Lower lobe of right lung (tissue), 2 donors: ENCODE results near the gene AMBRA1. TPM values are rescaled to one million over a fixed set of nuclear protein-coding genes. Genes with fewer than 3 reads are reported as not detected.

Source experiments
- ATAC-seq, 2 donors: fragments of 200-7000 bp; cut with Tn5 transposase; one replicate each; pipeline ENCODE4 v1.9.1; 2020 to 2022; ENCODE audit warnings: mild to moderate bottlenecking in 2 of 2, moderate library complexity in 2 of 2
- DNase-seq: peaks from one replicate; pipeline ENCODE4 v3.0.0-alpha.2; 2020
- H3K27ac ChIP-seq: fragments of 200-600 bp; one replicate; pipeline ENCODE4 v1.8.0; 2022
- H3K27me3 ChIP-seq: fragments of 200-600 bp; one replicate; pipeline ENCODE4 v1.8.0; 2022; ENCODE audit warnings: low read depth
- H3K36me3 ChIP-seq: fragments of 200-600 bp; one replicate; pipeline ENCODE4 v1.8.0; 2022; ENCODE audit warnings: mild to moderate bottlenecking
- H3K4me1 ChIP-seq: fragments of 200-600 bp; one replicate; pipeline ENCODE4 v1.8.0; 2022
- H3K4me3 ChIP-seq: fragments of 200-600 bp; one replicate; pipeline ENCODE4 v1.8.0; 2022; ENCODE audit warnings: mild to moderate bottlenecking
- H3K9me3 ChIP-seq: fragments of 200-600 bp; one replicate; pipeline ENCODE4 v1.8.0; 2022
- CTCF ChIP-seq: fragments of 200-600 bp; IDR thresholded peaks from one replicate; pipeline ENCODE4 v1.8.0; 2022; ENCODE audit warnings: antibody characterized with exemption, mild to moderate bottlenecking
- intact Hi-C: fragments of 100-400 bp; cut with DNase I; formaldehyde crosslinking; loops from one replicate; pipeline ENCODE4 v1.11.0; 2022
- total RNA-seq: library from RNA; stranded (reverse); fragmentation: NEBNext Ultra II Directional; extraction: Animal tissue kit (Norgen Biotek cat#: 25700); gene quantifications from one replicate; pipeline ENCODE4 v1.2.1, GENCODE V29; 2021
- donor health status: DM: no; HTN: yes; CAD: no; lungs with severe emphysema.

AMBRA1 gene
- total RNA-seq, 1 donor from 2014 or later: 39.9 TPM

GRCh38 chr11:46378296-46378695, 215.5 kb downstream of the AMBRA1 start:
- Histone ChIP-seq H3K27ac (no peak overlapping the region), H3K4me3 (no peak overlapping the region), H3K9me3 (no peaks in the 10 kb centered on the region), H3K4me1 (peaks cover 10% of the 10 kb centered on the region), H3K27me3 (no peaks in the 10 kb centered on the region), H3K36me3 (peaks cover 40% of the 10 kb centered on the region)
- intact Hi-C loops: no loop called here
- TF ChIP-seq CTCF: no peak
- no peak for DNase-seq
- no peak for ATAC-seq

DNA sequence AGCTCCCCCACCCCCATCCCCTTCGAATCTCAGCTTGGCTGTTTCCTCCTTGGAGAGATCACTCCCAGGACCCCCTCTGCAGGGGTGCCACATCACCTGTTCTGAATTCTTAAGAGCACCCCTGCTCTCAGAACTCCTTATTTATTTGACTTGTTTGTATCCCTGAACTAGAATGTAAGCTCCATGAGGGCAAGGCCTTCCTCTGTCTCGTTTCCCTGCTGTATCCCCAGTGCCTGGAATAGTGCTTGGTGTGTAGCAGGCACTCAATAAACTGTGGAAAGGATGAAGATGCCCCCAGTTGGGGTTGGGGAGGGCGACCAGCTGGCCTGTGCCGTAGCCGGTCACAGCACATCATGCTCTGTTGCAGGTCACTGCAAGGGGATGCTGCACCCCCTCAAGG, 216.0 kb downstream of the AMBRA1 start:
- no peak for ATAC-seq
- Histone ChIP-seq H3K4me1 (peaks cover 10% of the 10 kb centered on the region), H3K27ac (no peak overlapping the region), H3K36me3 (peaks cover 44% of the 10 kb centered on the region), H3K27me3 (no peaks in the 10 kb centered on the region), H3K4me3 (no peak overlapping the region), H3K9me3 (no peaks in the 10 kb centered on the region)
- TF ChIP-seq CTCF: no peak
- intact Hi-C loops: no loop called here
- DNase-seq: no peak

DNA sequence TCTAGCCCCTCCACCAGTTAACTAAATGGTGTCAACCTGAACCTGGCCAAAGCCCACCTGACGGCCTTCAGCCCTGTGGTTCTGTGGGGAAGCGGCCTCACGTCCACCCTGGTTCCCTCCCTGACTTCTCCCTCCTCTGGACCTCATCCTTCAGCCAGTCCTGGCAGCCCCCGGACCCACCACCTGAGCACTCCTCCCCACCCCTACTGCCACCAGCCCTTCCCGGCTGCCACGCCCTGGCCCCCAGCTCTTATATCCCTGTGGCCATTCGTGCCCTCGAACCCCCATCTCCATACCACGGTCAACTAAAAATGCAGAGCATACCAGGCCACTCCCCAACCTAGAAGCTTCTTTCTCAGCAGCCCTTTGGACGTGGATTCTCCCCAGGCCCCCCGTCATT, 216.5 kb downstream of the AMBRA1 start:
- Histone ChIP-seq H3K36me3 (peaks cover 50% of the 10 kb centered on the region), H3K4me1 (peaks cover 6% of the 10 kb centered on the region), H3K4me3 (no peak overlapping the region), H3K9me3 (no peaks in the 10 kb centered on the region), H3K27ac (no peak overlapping the region), H3K27me3 (no peaks in the 10 kb centered on the region)
- no peak for ATAC-seq
- no peak for DNase-seq
- intact Hi-C loops: no loop called here
- no peak for TF ChIP-seq CTCF

DNA sequence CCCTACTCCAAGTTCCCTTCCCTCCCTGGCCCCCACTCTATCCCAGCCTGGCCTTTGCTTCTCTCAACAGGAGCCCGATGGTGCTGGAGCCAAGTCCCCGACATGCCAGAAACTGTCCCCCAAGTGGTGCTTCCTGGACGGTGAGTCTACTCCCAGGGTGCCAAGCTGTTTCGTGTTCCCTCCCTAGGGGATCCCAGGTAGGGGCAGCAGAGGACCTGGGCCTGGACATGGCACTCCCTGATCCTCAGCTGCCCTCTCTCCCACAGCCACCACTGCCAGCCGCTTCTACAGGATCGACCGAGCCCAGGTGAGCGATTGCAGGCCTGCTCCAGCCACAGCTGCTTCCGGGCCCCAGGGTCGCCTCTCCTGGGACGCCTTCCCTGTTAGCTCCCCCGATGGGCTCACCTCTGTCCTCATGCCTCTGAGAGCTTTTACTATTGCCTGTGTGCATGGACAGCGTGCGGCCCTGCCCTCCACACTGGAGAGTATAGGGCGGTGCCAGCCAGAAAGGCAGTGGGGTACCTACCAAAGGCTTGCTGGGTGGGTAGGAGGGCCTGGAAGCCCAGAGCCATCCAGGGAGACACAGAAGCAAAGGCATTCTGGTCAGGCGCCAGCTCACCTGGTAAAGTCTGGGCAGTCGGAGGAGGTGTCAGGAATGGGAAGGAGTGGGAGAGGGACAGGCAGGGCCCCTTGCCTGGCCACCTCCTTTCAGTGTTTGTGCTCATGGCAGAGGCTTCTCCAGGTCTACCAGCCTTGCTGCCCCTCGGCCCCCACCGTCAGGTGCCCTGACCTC, 217.4 kb downstream of the AMBRA1 start:
- no peaks in the 10 kb centered on the region for H3K9me3 ChIP-seq
- DNase-seq (no peak), ATAC-seq (no peak)
- H3K36me3 ChIP-seq: peaks cover 58% of the 10 kb centered on the region
- no peak for TF ChIP-seq CTCF
- no peak overlapping the region for H3K27ac ChIP-seq
- H3K27me3 ChIP-seq: no peaks in the 10 kb centered on the region
- H3K4me1 ChIP-seq: no peaks in the 10 kb centered on the region
- intact Hi-C loops: no loop called here
- no peak overlapping the region for H3K4me3 ChIP-seq

DNA sequence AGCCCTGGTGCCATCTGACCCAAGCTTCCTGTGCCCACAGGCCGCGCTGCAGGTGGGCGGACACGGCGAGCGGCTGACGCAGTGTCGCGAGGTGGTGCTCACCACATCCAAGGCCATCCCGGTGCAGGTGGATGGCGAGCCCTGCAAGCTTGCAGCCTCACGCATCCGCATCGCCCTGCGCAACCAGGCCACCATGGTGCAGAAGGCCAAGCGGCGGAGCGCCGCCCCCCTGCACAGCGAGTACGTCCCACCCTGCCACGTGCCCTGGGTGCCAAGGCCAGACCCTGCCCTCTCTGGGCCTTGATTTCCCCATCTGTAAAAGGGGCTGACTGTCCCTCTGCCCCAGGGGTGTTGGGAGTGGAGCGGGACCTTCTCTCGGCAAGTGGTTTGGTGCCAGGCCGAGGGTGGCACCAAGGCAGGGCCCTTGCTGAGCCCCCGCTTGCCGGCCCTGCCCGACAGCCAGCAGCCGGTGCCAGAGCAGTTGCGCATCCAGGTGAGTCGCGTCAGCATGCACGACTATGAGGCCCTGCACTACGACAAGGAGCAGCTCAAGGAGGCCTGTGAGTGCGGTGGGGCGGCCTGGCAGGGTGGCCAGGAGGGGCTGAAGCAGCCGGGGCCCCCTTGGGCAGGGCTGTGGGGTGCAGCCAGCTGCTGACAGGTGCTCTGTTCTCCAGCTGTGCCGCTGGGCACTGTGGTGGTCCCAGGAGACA, 218.3 kb downstream of the AMBRA1 start:
- peaks cover 66% of the 10 kb centered on the region for H3K36me3 ChIP-seq
- ATAC-seq (no peak), DNase-seq (no peak)
- H3K27ac ChIP-seq: no peak overlapping the region
- no peaks in the 10 kb centered on the region for H3K9me3 ChIP-seq
- H3K4me3 ChIP-seq: no peak overlapping the region
- TF ChIP-seq CTCF: no peak
- intact Hi-C loops: no loop called here
- no peaks in the 10 kb centered on the region for H3K4me1 ChIP-seq
- no peaks in the 10 kb centered on the region for H3K27me3 ChIP-seq
